Lung (tissue), 12 donors: ENCODE measurements around the gene BCAP29. TPM values are rescaled to one million over a fixed set of nuclear protein-coding genes. Genes with fewer than 3 reads are reported as not detected.

Experiments
- ATAC-seq: fragments of 200-7000 bp; cut with Tn5 transposase; one replicate; pipeline ENCODE4 v1.9.1; 2020; ENCODE audit warnings: moderate number of reproducible peaks; ENCODE audit not compliant: insufficient read depth, low FRiP score
- DNase-seq, 3 donors: peaks; one replicate each; pipeline ENCODE4 v3.0.0-alpha.2; 2013 to 2017
- H3K27ac ChIP-seq, 2 donors: one replicate each; pipeline ENCODE4 v1.5.1; 2013; ENCODE audit warnings: mild to moderate bottlenecking in 2 of 2, moderate library complexity in 2 of 2, control low read depth in 1 of 2, inconsistent platforms in 1 of 2, low read depth in 1 of 2, low read length in 1 of 2
- H3K27me3 ChIP-seq, 3 donors: one replicate each; pipeline ENCODE4 v1.5.1; 2013; ENCODE audit warnings: low read length in 2 of 3; ENCODE audit not compliant: control insufficient read depth in 3 of 3, insufficient read depth in 3 of 3
- H3K36me3 ChIP-seq, 4 donors: one replicate each; pipeline ENCODE4 v1.5.1; 2013; ENCODE audit warnings: low read length in 4 of 4, mild to moderate bottlenecking in 1 of 4, moderate library complexity in 1 of 4; ENCODE audit not compliant: control insufficient read depth in 4 of 4, insufficient read depth in 4 of 4
- H3K4me1 ChIP-seq, 5 donors: one replicate each; pipeline ENCODE4 v1.5.1; 2013; ENCODE audit warnings: low read length in 5 of 5, mild to moderate bottlenecking in 2 of 5, moderate library complexity in 1 of 5; ENCODE audit not compliant: control insufficient read depth in 5 of 5, insufficient read depth in 5 of 5
- H3K4me3 ChIP-seq: one replicate; pipeline ENCODE4 v1.5.1; 2013; ENCODE audit warnings: mild to moderate bottlenecking, control low read depth, moderate library complexity
- H3K9ac ChIP-seq, 2 donors: one replicate each; pipeline ENCODE4 v1.5.1; 2013; ENCODE audit warnings: low read length in 2 of 2, control low read depth in 1 of 2; ENCODE audit not compliant: insufficient read depth in 1 of 2
- H3K9me3 ChIP-seq, 4 donors: one replicate each; pipeline ENCODE4 v1.5.1; 2013; ENCODE audit warnings: low read length in 3 of 4, mild to moderate bottlenecking in 1 of 4, moderate library complexity in 1 of 4; ENCODE audit not compliant: control insufficient read depth in 4 of 4, insufficient read depth in 3 of 4
- WGBS, 2 donors: extraction: QIAGEN DNeasy Blood & Tissue Kit; methylation state at CpG; one replicate each; pipeline ENCODE4 v1.1.7; 2013; 5-methylcytosine and 5-hydroxymethylcytosine counted together
- polyA plus RNA-seq, 2 donors: library from polyadenylated mRNA; stranded (reverse); fragments of 200-250 nt; gene quantifications; one replicate each; pipeline ENCODE4 v1.2.1, GENCODE V29; 2013
- total RNA-seq, 2 donors: library from RNA; depleted of rRNA in 1 of 2; stranded (reverse); fragments of >200 nt in 1 of 2; gene quantifications; one replicate each; pipeline ENCODE4 v1.2.1, GENCODE V29; 2014 to 2021
- TF ChIP-seq, protein P1 (sequence below): IDR thresholded peaks from 2 replicates; pipeline ENCODE4 v1.5.1; 2012; ENCODE audit warnings: mild to moderate bottlenecking; ENCODE audit errors: control extremely low read depth, extremely low read depth
- donor health status: control.
- donor health status: control.
- donor health status: Bipolar disorder and iron deficiency.
- donor health status: healthy.
- donor health status: DM: yes; HTN: yes; CAD: no.

The BCAP29 gene
- total and polyA plus RNA-seq, 4 donors, result 49.0 to 109 (median 50.4) TPM

DNA sequence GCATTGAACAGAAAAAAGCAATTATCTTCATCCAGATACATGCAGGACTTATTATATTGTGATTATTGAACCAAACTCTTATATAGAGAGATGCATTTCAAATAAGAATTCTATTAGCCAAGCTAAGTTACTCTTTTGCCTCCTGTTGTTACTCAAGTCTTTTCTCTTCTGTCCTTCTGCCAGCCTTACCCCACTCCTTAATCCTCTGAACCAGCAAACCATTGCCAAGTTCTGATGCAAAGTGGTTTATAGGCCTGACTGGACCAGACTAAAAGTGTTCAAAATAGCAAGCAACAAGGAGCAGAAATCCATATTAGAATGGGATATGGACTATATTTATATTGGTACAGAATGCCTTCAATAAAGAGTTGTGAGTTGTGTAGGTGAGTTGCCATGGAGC, 78.4 kb downstream of the BCAP29 start:
- H3K4me3 ChIP-seq, result no peak overlapping the region
- no peak overlapping the region for H3K27ac ChIP-seq
- DNase-seq (no peak), ATAC-seq (no peak)
- peaks cover 0 to 70% (median 70%) of the 10 kb centered on the region in 3 donors for H3K27me3 ChIP-seq
- H3K9ac ChIP-seq, result no peak overlapping the region
- no peaks in the 10 kb centered on the region for H3K36me3 ChIP-seq
- no peaks in the 10 kb centered on the region for H3K9me3 ChIP-seq
- TF ChIP-seq, protein P1, sequence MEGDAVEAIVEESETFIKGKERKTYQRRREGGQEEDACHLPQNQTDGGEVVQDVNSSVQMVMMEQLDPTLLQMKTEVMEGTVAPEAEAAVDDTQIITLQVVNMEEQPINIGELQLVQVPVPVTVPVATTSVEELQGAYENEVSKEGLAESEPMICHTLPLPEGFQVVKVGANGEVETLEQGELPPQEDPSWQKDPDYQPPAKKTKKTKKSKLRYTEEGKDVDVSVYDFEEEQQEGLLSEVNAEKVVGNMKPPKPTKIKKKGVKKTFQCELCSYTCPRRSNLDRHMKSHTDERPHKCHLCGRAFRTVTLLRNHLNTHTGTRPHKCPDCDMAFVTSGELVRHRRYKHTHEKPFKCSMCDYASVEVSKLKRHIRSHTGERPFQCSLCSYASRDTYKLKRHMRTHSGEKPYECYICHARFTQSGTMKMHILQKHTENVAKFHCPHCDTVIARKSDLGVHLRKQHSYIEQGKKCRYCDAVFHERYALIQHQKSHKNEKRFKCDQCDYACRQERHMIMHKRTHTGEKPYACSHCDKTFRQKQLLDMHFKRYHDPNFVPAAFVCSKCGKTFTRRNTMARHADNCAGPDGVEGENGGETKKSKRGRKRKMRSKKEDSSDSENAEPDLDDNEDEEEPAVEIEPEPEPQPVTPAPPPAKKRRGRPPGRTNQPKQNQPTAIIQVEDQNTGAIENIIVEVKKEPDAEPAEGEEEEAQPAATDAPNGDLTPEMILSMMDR, result no peak
- peaks cover 0 to 16% (median 5%) of the 10 kb centered on the region in 5 donors for H3K4me1 ChIP-seq

- TF ChIP-seq, protein P1, result no peak
- ATAC-seq (no peak), DNase-seq (no peak)
- peaks cover 0 to 77% (median 72%) of the 10 kb centered on the region in 3 donors for H3K27me3 ChIP-seq
- H3K4me1 ChIP-seq, result peaks cover 0 to 16% (median 5%) of the 10 kb centered on the region in 5 donors
- no peaks in the 10 kb centered on the region for H3K9me3 ChIP-seq
- WGBS, 2 donors, result 72 to 76% methylated on average over 4 of the region's 4 CpGs
- H3K36me3 ChIP-seq, result no peaks in the 10 kb centered on the region
- no peak overlapping the region for H3K4me3 ChIP-seq
- H3K27ac ChIP-seq, result no peak overlapping the region
- no peak overlapping the region for H3K9ac ChIP-seq
Observed at GRCh38 chr7:107659666-107660065, 79.6 kb downstream of the BCAP29 start.

- H3K4me1 ChIP-seq, result peaks cover 0 to 16% (median 5%) of the 10 kb centered on the region in 5 donors
- TF ChIP-seq, protein P1, result no peak
- peaks cover 0 to 80% (median 73%) of the 10 kb centered on the region in 3 donors for H3K27me3 ChIP-seq
- H3K9me3 ChIP-seq, result no peaks in the 10 kb centered on the region
- H3K36me3 ChIP-seq, result no peaks in the 10 kb centered on the region
- ATAC-seq, result no peak
- H3K27ac ChIP-seq, result no peak within 1 kb of the TSS
- peak within 1 kb of the TSS; percentile 44 for H3K4me3 ChIP-seq
- no peak within 1 kb of the TSS for H3K9ac ChIP-seq
- DNase-seq, result no peak
- 6% methylated on average over 37 of the region's 37 CpGs for WGBS, 2 donors
Observed at GRCh38 chr7:107660381-107661080, 80.5 kb downstream of the BCAP29 start, which contains the start of gene SLC26A4. TSS of gene SLC26A4 (plus strand) at chr7:107660828. CDS start at chr7:107661642, 814 bp downstream.
